COLO829 (cell line): ENCODE data around the gene PDE6A.

Experiments
- DNase-seq: peaks from one replicate; pipeline ENCODE4 v3.0.0; 2012; ENCODE audit warnings: low spot score

The PDE6A gene

DNA sequence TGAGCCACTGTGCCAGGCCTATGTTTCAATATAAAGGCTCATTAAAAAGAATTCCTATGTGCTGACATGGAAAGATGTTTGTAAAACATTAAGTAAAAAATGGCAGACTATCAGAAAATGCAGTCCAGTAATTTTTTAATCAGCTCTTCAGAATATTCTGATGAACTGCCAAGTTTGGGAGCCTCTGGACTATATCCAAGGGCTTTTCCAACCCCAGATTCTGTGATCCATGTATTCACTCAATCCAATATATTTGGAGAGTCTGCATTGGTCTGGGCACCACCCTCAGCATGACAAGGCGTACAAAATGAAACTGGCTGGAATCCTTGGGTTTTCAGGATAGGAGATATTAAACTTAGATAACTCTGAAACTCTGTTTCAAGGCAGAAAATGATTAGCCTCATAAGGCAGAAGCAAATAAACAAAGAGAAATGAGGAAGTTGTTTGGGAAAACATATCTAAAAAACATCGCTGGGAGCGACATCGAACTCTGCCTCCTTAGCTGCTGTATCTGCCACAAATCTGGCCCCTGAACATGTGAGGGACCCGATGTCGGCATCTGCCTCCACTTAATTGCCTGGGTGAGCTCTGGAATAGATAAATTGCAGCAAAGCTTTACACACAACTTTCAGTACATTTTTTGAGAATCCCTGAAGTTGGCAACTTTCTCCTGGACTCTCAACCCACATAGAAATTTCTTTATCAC, 14.4 kb downstream of the PDE6A start:
- DNase-seq = no peak

DNA sequence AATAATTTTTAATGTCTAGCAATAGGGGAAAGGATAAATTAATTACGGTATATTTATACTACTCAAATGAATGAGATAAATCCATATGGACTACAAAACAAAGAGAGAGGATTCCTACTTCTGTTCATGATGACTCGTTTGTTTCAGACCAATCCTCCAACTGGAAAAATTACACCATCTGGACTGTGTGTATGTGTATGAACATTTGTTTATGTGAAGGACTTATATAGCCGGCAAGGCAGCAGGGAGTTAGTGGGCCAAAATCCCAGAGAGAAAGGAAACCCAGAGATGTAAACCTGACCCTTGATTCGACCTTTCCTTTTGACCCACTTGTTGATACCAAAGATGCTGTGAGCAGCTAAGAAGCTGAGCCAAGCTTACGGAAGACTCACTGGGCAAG, 20.1 kb downstream of the PDE6A start:
- DNase-seq = no peak

DNA sequence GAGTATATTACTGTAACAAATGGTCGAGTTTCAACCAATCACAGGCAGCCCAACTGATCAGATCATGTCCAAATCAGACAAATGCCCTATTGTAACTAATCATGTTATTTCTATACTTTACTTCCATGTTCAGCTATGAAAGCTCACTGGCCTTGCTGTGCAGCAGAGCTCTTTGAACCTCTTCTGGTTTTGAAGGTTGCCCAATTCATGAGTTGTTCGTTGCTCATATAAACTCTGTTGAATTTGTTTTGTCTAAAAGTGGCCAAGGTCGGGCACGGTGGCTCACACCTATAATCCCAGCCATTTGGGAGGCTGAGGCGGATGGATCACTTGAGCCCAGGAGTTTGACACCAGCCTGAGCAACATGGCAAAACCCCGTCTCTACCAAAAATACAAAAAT, 21.6 kb downstream of the PDE6A start:
- no peak for DNase-seq

DNA sequence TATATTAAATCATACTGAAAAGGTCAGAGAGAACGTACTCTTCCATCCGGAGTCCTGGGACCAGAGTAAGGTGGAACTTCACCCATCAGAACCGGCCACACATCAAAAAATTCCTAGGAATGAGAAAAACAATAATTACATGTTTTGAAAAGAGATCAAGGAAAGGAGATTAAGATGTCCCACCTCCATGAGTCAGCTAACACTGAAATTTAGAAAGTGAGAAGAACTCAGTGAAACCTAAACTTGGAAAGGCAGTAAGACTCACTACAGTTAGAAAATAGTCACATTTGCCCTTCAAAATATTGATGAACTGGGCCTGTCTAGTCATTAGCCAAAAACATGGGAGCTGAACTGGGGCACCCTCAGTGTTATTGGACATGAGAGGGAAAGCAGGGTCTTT, 23.0 kb downstream of the PDE6A start:
- no peak for DNase-seq

DNA sequence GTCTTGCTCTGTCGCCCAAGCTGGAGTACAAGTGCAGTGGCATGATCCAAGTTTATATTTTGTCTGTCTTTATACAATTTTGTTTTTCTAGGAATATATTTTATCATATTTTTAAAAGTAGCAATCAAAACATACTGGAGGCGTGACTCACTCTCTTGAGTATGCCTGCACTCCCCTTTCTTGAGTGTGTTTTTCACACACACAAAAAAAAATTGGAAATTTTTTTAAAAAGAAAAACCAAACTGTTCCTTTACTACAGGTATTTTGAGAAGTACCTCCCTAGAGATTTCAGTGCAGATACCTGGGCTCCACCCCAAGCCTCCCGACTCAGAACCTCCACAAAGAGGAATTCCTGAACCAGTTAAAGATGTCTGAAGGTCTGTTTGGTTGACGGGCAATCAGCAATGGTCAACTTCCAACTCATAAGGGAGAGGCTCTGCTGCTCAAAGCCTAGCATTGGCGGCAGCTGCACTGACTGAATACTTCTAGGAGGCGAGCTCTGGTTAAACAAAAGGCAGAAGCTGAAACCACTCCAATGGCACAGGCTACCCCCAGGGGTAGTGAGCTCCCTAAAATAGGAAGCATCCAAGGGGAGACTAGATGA, 27.4 kb downstream of the PDE6A start:
- DNase-seq = no peak

DNA sequence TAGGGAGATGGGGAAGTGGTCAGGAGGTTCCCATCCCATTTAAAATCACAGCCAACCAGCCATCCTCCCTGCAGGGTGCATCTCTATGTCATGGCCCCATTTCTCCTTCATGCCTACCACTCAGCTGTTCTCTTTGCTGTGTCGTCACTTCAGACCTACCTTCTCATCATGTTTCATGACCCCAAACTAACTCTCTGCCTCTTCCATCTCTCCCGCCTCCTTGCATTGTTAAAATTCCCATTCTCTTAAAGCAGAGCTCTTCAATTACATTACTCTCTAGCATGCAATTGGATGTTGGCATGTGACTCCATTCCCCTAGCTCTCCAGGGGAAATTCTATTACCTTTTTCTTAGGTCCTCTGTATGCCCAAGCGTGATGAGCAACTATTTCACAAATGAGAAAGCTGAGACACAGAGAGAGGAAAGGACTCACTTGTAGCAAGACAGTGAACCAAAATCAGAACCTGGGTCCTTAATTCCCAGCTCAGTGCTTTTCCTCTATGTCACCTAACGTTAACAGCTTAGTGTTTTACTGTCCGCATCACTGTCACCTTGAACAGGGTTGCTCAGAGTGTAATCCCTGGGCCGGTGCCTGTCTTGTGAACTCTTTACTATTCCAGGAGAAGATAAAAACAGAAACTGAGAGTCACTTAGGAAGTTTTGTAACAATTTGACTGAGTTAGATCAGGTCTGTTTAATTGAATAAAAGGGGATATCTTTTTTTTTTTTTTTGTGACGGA, 28.1 kb downstream of the PDE6A start:
- no peak for DNase-seq

DNA sequence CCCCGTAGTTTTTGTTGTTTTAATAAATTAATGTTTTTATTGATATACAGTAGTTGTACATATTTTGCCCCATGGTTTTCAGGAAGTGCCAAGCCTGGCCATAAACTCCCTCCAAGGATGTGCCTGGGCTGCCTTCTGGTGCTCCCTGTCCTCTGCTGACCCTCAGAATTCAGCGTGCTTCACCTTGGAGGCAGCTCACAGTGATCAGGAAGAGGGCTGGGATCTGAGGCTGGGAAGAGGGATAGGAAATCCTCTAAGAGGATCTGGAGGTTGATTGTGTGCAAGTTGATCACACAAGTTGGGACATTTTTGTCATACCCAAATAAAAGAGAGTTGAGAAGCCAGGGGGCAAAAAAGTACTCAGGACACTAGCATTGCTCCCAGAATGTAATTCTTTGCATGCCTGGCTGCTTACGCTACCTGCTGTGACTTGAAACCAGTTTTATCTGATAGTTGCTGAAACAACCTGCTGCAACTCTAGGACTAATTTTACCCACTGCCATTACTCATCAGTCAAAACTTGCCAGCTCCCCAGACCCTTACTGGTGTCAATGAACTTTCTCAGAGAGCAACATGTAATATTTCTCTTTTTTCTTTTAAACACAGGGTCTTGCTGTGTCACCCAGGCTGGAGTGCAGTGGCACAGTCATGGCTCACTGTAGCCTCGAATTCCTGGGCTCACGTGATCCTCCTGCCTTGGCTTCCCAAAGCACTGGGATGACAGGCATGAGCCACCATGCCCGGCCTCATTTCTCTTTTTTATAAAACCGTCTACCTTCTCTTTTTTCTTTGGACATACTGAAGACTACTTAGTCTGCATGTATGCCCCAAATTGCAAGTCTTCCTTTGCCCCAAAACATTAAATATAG, 29.0 kb downstream of the PDE6A start:
- DNase-seq = no peak

DNA sequence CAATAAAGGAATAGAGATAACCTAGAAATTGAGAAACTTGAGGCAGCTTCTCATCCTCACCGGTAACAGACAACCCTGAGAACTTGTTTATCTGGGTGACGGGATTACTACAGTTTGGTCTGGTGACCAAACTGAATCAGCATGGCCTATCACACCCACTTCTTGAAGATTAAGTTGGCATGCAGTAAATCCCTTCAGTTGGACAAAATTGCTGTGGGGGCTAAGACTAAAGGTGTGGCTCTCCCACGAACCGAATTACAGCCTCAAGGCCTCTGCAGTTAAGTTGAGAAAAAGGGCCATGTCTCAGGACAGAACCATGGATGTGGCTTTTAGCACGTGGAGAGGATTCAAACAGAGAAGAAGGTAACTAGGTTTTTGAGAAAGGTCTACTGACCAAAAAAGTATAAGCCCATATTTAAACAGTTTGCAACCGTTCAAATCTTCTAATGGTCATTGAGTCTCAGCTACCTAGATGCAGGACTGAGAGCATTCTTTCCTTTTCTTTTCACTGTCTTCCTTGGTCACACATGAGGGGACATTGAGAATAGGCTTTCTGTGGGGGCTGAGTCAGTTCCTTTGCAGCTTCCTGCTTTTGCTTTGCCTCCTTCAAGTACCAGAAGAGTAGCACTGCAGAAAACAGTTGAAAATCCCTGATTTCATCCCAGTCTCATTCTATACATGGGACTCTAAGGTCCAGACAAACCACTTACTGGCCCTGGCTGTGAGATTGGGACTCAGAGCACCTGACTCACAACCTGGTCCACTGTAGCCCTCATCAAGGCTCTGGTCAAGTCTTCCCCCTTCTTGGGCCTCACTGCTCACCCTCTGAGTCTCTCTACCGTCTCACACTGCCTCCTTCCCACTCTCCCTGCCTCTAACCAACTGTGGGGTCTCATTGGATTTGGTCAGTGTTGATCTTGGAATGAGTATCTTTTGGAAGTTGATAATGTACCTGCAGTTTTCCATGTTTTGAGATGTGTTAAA, 30.9 kb downstream of the PDE6A start:
- no peak for DNase-seq

DNA sequence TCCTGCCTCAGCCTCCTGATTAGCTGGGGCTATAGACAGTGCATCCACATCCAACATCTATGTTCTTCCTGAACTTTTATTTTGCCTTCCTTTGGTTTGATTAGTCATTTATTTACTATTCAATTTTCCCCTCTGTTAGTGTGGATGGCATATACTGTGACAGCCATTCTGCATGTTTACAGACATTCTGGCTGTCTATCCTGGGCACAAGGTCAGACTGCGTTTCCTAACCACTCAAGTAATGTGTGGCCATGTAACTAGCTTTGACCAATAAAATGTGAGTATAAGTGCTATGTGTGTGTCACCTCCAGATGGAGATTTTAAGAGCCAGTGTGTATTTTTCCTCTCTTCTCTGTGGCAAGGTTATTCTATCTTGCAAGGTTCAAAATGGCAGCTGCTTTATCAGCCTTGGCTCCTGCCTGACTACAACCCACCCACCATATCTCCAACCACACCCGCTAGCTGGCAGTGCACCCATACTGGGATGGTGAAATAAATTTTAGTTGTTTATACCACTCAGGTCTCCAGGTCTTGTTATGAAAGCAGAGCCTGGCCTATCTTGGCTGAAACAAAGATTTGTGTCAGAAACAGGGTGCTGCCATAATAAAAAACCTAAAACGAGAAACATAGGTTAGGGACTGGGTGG, 32.2 kb downstream of the PDE6A start:
- no peak for DNase-seq

DNA sequence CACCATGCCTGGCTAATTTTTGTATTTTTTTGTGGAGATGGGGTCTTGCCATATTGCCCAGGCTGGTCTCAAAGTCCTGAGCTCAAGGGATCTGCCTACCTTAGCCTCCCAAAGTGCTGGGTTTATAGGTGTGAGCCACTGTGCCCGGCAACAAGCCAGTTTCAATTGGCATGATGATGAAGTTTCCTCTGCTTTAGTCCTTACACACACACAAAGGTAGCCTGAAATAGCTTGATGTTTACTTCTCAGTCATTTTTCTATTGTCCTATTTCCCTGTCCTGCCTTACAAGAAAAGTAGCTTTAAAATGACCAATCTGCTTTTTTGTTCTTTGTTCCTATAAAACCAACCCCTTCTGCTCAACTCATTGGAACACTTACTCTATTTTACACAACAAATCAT, 33.6 kb downstream of the PDE6A start:
- no peak for DNase-seq

DNA sequence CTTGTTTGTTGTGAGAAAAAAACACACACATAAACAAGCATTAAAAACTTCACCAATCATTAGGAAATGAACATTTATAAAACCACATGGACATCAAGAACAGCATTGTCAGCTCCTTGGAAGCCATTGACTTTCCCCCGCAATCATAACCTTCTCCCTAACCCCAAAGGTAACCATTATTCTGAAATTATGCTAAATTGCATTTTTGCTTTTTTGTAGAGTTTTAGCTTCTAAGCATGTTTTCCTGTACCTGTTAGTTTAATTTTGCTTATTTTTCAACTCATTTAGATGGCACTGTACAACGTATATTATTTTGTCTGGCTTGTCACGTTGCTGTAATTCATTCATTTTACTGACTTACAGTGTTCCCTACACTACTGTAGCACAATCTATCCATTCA, 36.8 kb downstream of the PDE6A start:
- DNase-seq = no peak

DNA sequence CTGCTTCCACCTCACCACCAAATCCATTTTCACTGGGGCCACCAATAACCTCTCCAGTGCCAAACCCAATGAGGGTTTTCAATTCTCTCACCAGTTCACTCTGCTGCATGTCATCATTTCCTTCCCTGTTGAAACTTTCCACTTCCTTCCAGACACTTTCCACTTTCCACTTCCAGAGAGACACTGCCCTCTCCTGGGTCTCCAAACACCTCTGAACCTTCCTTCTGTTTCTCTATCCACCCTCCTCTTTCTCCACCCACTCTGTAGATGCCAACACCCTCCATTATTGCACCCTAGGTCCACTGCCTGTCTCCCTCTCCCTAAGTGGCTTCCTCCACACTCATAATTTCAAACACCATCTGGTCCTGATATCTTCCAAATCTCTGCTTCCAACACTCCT, 39.6 kb downstream of the PDE6A start:
- DNase-seq = no peak

DNA sequence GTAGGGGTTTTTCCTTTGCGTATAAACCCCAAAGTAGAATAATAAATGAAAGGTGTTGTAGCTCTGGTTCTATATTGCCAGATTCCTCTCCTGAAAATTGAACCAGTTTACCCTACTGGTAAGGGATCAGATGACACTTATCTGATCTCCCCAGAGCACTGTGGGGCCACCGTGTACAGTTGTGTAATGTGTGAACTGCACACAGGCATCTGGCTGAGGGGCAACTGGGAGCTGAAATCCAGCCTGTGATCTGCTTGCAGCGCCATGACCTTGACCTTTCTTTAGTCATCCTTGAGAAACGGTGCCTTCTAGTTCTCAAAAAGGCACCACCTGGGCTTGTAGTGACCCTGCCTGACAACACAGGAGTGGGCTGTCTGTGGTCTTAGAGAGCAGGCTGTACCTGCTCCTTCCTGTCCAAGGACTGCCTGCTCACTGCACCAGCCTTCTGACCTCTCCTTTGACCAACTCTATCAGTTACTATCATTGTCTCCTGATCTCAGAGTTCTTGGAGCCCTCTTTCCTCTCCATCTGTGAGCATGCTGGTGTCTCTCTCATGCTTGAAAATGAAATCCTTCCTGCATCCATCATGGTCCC, 40.2 kb downstream of the PDE6A start:
- DNase-seq = no peak

DNA sequence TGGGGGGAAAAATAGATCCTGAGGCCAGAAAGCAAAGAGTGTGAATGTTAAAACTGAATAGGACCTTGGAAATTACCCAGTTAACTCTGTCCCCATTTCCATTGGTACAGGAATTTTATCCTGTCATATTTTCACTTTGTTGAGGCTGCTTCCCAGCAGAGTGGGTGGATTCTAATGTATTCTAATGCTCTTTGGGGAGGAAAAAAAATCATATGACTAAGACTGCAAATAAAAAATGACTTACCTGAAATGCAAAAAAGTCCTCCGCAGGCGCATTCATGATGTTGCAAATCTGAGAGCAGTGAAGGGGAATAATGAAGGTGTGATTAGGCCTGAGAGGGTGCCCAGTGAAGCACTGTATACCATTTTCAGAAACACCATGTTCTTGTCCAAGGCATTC, 41.2 kb downstream of the PDE6A start:
- no peak for DNase-seq

DNA sequence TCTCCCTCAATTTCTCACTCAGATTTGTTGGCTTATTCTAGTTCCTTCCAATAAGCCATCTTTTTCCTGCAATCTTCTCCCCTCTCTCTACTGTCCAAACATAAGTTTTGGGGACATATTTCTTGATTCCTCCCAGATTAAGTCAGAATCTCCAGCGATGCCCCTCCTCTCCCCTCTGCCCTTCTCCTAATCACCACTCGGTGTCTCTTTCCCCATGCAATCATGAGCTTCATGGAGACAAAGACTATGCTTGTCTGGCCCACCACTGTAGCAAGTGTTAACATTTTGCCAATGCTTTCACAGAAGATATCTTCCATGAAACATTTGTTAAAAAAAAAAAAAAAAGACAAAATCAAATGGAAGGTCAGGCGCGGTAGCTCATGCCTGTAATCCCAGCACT, 42.4 kb downstream of the PDE6A start:
- DNase-seq = peak; percentile 20

DNA sequence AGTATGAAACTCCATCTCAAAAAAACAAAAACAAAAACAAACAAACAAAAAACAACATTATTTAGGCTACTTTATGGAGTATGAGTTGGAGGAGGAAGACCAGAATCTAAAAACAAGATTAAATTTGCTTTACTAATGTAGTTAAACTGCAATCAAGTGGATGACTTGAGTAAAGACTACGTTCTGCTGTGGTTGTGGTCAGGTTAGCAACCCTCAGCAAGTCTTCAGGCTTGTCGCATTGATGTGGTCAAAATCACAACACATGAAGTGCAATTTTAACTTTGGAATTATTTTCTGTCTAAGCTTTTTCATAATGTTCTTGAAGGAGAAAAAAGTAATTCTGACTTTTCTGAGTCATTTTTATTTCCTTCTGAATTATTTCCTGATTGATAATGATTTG, 43.1 kb downstream of the PDE6A start:
- DNase-seq = no peak

DNA sequence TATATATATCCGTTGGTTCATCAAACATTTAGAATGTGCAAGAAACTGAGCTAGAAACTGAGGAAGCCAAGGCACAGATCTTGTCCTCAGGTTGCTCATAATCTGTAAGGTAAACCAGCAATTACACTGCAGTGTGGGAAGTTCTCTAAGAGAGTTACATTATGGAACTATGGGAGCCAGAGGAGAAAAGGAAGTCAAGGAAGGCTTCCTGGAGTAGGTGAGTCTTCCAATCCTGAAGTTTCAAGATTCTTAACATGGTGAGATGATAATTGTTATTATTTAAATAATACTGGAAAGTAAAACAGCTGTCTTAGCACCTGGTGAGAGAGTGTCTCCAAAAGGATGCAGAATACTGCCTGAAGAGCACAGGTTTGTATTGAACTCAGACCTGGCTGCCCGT, 44.2 kb downstream of the PDE6A start:
- no peak for DNase-seq

DNA sequence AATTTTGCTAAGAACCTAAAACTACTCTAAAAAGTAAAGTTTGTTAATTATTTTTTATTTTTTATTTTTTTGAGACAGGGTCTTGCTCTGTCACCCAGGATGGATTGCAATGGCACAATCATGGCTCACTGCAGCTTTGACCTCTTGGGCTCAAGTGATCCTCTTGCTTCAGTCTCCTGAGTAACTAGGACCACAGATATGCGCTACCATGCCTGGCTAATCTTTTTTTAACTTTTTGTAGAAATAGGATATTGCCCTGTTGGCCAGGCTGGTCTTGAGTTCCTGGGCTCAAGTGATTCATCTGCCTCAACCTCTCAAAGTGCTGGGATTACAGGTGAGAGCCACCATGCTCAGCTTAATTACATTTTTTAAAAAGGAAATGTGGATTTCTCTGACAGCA, 45.8 kb downstream of the PDE6A start:
- DNase-seq = no peak

DNA sequence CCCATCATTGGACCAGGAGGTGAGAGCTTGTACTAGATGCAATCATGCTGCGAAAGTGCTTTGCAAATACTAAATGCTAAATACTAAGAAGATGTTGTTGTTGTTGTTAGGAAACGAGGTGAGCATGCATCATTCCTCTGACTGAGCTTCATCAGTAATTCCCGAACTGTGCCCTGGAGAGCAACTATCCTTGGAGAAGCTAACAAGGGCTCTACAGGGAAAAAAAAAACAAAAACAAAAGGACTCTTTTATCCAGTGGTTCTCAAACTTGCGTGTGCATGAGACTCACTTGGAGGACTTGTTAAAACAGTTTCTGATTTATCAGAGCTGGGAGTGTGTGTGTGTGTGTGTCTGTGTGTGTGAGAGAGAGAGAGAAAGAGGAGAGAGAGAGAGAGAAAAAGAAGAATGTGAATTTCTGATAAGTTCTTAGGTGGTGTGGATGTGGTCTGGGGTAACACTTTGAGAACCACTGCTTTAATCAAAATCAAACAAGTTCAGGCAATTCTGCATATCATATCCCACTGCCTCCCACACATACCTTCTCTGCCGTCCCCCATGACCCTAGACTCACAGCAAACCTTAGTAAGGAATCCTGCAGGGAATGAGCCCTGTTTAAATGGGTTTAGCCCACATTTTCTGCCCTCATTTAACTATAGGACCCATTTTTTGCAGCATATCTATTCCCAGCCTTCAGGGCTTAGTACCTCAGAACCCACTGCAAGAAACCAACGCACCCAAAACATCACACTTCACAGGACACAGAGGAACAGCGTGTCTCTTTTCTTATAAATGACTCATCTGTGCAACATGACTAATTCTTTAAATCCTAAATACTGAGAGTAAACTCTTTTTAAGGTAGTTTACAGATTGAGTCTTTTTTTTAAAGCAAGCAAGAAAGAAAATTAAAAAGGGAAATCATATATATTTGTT, 48.9 kb downstream of the PDE6A start:
- DNase-seq = peak; percentile 64
